Measurements from ENCODE around the gene BLMH. TPM values are rescaled to one million over a fixed set of nuclear protein-coding genes. Genes with fewer than 3 reads are reported as not detected.

Gene BLMH
- total RNA-seq, 1 experiment from 2014 or later, result 51.2 TPM

DNA sequence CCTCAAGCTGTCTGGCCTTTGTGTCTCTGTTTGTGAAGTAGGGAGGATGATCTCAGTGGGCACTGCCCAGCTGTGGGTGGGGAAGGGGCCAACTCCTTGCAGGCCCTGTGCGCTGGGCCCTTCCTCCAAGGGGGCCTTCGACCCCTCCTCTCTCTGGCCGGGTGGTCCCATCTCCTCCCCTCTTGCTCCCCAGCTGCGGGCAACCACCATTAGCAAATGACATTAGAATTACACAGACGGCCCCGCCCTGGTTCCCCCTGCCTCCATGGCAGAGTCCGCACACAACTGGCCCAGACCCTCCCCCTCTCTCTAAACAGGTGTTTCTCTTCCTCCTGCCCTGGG is 53.8 kb downstream of the BLMH start:
- H3K9me3 ChIP-seq (ENCODE audit: control insufficient read depth in 1 of 2, insufficient read depth in 1 of 2, low read depth in 1 of 2, low read length in 2 of 2), result peaks cover 0 to 3% of the 10 kb centered on the region in 2 experiments; a peak in 1 of 4 replicates
- no peaks in the 10 kb centered on the region for H4K20me1 ChIP-seq (ENCODE audit: insufficient read depth)
- H3K9ac ChIP-seq (ENCODE audit: low read length), result no peak overlapping the region
- no peaks in the 10 kb centered on the region for H3K79me2 ChIP-seq (ENCODE audit: insufficient read depth, low read length)
- peaks cover 0 to 3% of the 10 kb centered on the region in 2 experiments; a peak in 1 of 4 replicates for H3K4me1 ChIP-seq (ENCODE audit: control insufficient read depth in 1 of 2, insufficient read depth in 2 of 2, low read length in 2 of 2)
- no peaks in the 10 kb centered on the region for H3K36me3 ChIP-seq (ENCODE audit: control insufficient read depth in 1 of 2, insufficient read depth in 2 of 2, low read length in 2 of 2)
- H2AFZ ChIP-seq (ENCODE audit: low read depth, low read length, poor library complexity, severe bottlenecking), result no peak overlapping the region
- H3K4me2 ChIP-seq (ENCODE audit: low read length), result no peak overlapping the region
- TF ChIP-seq EZH2 (IDR thresholded peaks at IDR 0.05) (no peak), CBX3 (IDR thresholded peaks at IDR 0.05; ENCODE audit: low read depth) (no peak), CEBPB (IDR thresholded peaks at IDR 0.05; ENCODE audit: low read depth) (no peak), POLR2A (IDR thresholded peaks at IDR 0.05; ENCODE audit: borderline replicate concordance, extremely low read depth, insufficient read depth, insufficient read length) (no peak), RAD21 (IDR thresholded peaks at IDR 0.05; ENCODE audit: low read depth) (no peak), SRF (IDR thresholded peaks at IDR 0.05; ENCODE audit: low read depth) (no peak), ZFX (IDR thresholded peaks at IDR 0.05) (no peak), SP1 (IDR thresholded peaks at IDR 0.05; ENCODE audit: low read depth) (no peak), FOSL1 (IDR thresholded peaks at IDR 0.05; ENCODE audit: low read depth) (no peak), EGR1 (IDR thresholded peaks at IDR 0.05; ENCODE audit: low read depth) (no peak), EZH2phosphoT487 (IDR thresholded peaks at IDR 0.05; ENCODE audit: borderline replicate concordance) (no peak), ZNF274 (IDR thresholded peaks at IDR 0.05; ENCODE audit: low read depth, low read length) (no peak), SIN3A (IDR thresholded peaks at IDR 0.05; ENCODE audit: low read depth) (no peak), POLR2AphosphoS5 (IDR thresholded peaks at IDR 0.05; ENCODE audit: low read depth, low read length) (no peak), TCF7L2 (IDR thresholded peaks at IDR 0.05; ENCODE audit: borderline replicate concordance, extremely low read depth, insufficient read depth, insufficient read length) (no peak), ELF1 (IDR thresholded peaks at IDR 0.05; ENCODE audit: borderline replicate concordance, low read depth) (no peak)
- TF ChIP-seq, protein P1, sequence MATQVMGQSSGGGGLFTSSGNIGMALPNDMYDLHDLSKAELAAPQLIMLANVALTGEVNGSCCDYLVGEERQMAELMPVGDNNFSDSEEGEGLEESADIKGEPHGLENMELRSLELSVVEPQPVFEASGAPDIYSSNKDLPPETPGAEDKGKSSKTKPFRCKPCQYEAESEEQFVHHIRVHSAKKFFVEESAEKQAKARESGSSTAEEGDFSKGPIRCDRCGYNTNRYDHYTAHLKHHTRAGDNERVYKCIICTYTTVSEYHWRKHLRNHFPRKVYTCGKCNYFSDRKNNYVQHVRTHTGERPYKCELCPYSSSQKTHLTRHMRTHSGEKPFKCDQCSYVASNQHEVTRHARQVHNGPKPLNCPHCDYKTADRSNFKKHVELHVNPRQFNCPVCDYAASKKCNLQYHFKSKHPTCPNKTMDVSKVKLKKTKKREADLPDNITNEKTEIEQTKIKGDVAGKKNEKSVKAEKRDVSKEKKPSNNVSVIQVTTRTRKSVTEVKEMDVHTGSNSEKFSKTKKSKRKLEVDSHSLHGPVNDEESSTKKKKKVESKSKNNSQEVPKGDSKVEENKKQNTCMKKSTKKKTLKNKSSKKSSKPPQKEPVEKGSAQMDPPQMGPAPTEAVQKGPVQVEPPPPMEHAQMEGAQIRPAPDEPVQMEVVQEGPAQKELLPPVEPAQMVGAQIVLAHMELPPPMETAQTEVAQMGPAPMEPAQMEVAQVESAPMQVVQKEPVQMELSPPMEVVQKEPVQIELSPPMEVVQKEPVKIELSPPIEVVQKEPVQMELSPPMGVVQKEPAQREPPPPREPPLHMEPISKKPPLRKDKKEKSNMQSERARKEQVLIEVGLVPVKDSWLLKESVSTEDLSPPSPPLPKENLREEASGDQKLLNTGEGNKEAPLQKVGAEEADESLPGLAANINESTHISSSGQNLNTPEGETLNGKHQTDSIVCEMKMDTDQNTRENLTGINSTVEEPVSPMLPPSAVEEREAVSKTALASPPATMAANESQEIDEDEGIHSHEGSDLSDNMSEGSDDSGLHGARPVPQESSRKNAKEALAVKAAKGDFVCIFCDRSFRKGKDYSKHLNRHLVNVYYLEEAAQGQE (IDR thresholded peaks at IDR 0.05; ENCODE audit: low read depth), result no peak
- TF ChIP-seq, protein P2, sequence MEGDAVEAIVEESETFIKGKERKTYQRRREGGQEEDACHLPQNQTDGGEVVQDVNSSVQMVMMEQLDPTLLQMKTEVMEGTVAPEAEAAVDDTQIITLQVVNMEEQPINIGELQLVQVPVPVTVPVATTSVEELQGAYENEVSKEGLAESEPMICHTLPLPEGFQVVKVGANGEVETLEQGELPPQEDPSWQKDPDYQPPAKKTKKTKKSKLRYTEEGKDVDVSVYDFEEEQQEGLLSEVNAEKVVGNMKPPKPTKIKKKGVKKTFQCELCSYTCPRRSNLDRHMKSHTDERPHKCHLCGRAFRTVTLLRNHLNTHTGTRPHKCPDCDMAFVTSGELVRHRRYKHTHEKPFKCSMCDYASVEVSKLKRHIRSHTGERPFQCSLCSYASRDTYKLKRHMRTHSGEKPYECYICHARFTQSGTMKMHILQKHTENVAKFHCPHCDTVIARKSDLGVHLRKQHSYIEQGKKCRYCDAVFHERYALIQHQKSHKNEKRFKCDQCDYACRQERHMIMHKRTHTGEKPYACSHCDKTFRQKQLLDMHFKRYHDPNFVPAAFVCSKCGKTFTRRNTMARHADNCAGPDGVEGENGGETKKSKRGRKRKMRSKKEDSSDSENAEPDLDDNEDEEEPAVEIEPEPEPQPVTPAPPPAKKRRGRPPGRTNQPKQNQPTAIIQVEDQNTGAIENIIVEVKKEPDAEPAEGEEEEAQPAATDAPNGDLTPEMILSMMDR (IDR thresholded peaks at IDR 0.05 in 2 of 3, conservative IDR thresholded peaks at IDR 0.05 in 1 of 3; ENCODE audit: borderline replicate concordance in 1 of 3, insufficient read depth in 1 of 3, low read depth in 2 of 3, low read length in 2 of 3), result no peak
- TF ChIP-seq, protein P3, sequence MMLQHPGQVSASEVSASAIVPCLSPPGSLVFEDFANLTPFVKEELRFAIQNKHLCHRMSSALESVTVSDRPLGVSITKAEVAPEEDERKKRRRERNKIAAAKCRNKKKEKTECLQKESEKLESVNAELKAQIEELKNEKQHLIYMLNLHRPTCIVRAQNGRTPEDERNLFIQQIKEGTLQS (IDR thresholded peaks at IDR 0.05), result no peak
- DNase-seq (ENCODE audit: low read depth, low spot score) (no peak), ATAC-seq (no peak)
- intact Hi-C loops (cut with micrococcal nuclease), result no loop called here
- H3K4me3 ChIP-seq (replicated peaks in 1 of 2; ENCODE audit: low read depth in 1 of 2, low read length in 2 of 2), result no peak overlapping the region
- H3K27me3 ChIP-seq (ENCODE audit: insufficient read depth, low read length), result peaks cover 19% of the 10 kb centered on the region; the same call in 1 of the 2 replicates
- BruUV-seq (replicated peaks), result no TSS peak
- CTCF ChIA-PET, result interaction anchor here (1.0 kb wide), 1 partner anchor 113 kb away, joined by 4 read pairs; no protein-coding TSS in a partner anchor
- H3K9me2 ChIP-seq (ENCODE audit: insufficient read depth), result no peaks in the 10 kb centered on the region
- no peak overlapping the region for H3K27ac ChIP-seq (ENCODE audit: low read depth, low read length)
- RAD21 ChIA-PET (ENCODE audit: low non-redundant PET in 1 of 2, low total read pairs in 2 of 2, uncharacterized antibody in 2 of 2, unreplicated experiment in 2 of 2), result no interaction called here
- POLR2A ChIA-PET, result no interaction called here
